GM23338 (cell line): ENCODE data around the gene C22orf23. TPM values are rescaled to one million over a fixed set of nuclear protein-coding genes. Genes with fewer than 3 reads are reported as not detected.

Experiments used
- ATAC-seq: fragments of 200-7000 bp; cut with Tn5 transposase; 3 replicates; pipeline ENCODE4 v1.9.1; 2020
- DNase-seq: peaks from one replicate; pipeline ENCODE4 v3.0.0-alpha.2; 2015; ENCODE audit warnings: low spot score
- H2AFZ ChIP-seq: fragments of 200-600 bp; sonication (generic); 2 replicates; pipeline ENCODE4 v1.8.0; 2016; ENCODE audit warnings: antibody characterized with exemption, mild to moderate bottlenecking, moderate library complexity
- H3F3A ChIP-seq: fragments of 200-600 bp; sonication (generic); replicated peaks from 2 replicates; pipeline ENCODE4 v1.8.0; 2017; ENCODE audit warnings: antibody characterized with exemption, mixed run types, low read depth
- H3K27ac ChIP-seq: fragments of 200-600 bp; sonication (generic); 2 replicates; pipeline ENCODE4 v1.6.1; 2016; ENCODE audit warnings: low read depth
- H3K27me3 ChIP-seq: fragments of 200-600 bp; sonication (generic); 2 replicates; pipeline ENCODE4 v1.8.0; 2016; ENCODE audit warnings: mild to moderate bottlenecking, mixed run types, moderate library complexity; ENCODE audit not compliant: insufficient read depth
- H3K36me3 ChIP-seq: fragments of 200-600 bp; sonication (generic); 2 replicates; pipeline ENCODE4 v1.8.0; 2016; ENCODE audit warnings: mild to moderate bottlenecking; ENCODE audit not compliant: insufficient read depth
- H3K4me1 ChIP-seq: fragments of 200-600 bp; sonication (generic); 2 replicates; pipeline ENCODE4 v1.8.0; 2016; ENCODE audit warnings: mild to moderate bottlenecking, moderate library complexity; ENCODE audit not compliant: insufficient read depth
- H3K4me2 ChIP-seq: fragments of 200-600 bp; sonication (generic); 2 replicates; pipeline ENCODE4 v1.7.1; 2017; ENCODE audit warnings: mixed run types
- H3K4me3 ChIP-seq: fragments of 200-600 bp; sonication (generic); 2 replicates; pipeline ENCODE4 v1.6.1; 2016; ENCODE audit warnings: mixed run types
- H3K79me2 ChIP-seq: fragments of 200-600 bp; sonication (generic); replicated peaks from 2 replicates; pipeline ENCODE4 v1.8.0; 2017; ENCODE audit warnings: mild to moderate bottlenecking; ENCODE audit not compliant: insufficient read depth
- H3K9me2 ChIP-seq: fragments of 200-600 bp; sonication (generic); 2 replicates; pipeline ENCODE4 v1.8.0; 2017; ENCODE audit not compliant: insufficient read depth
- H4K20me1 ChIP-seq: fragments of 200-600 bp; sonication (generic); replicated peaks from 2 replicates; pipeline ENCODE4 v1.8.0; 2017; ENCODE audit warnings: mild to moderate bottlenecking; ENCODE audit not compliant: insufficient read depth
- H3K27ac Mint-ChIP-seq: 2 replicates; pipeline ENCODE4 v1.8.0; 2020; ENCODE audit warnings: inconsistent platforms, mild to moderate bottlenecking, moderate library complexity, mixed read lengths
- H3K27me3 Mint-ChIP-seq: 3 replicates; pipeline ENCODE4 v1.8.0; 2022; ENCODE audit warnings: low read depth, mild to moderate bottlenecking, moderate library complexity, mixed read lengths, inconsistent platforms; ENCODE audit not compliant: insufficient read depth, poor library complexity
- H3K36me3 Mint-ChIP-seq: 3 replicates; pipeline ENCODE4 v1.8.0; 2021; ENCODE audit warnings: low read depth, mild to moderate bottlenecking, inconsistent platforms, moderate library complexity, mixed read lengths
- H3K4me1 Mint-ChIP-seq: 3 replicates; pipeline ENCODE4 v1.8.0; 2020; ENCODE audit warnings: mild to moderate bottlenecking, inconsistent platforms, mixed read lengths
- H3K4me3 Mint-ChIP-seq: 3 replicates; pipeline ENCODE4 v1.8.0; 2021; ENCODE audit warnings: moderate library complexity, mild to moderate bottlenecking, inconsistent platforms, mixed read lengths
- H3K9me3 Mint-ChIP-seq: 3 replicates; pipeline ENCODE4 v1.8.0; 2020; ENCODE audit warnings: moderate library complexity, mild to moderate bottlenecking, inconsistent platforms, mixed read lengths
- CREB1 ChIP-seq: fragments of 250-450 bp; sonication (Bioruptor Pico); IDR thresholded peaks from 2 replicates; pipeline ENCODE4 v1.5.0; 2020; ENCODE audit warnings: low read depth, mild to moderate bottlenecking, moderate library complexity
- EZH2 ChIP-seq: fragments of 200-600 bp; sonication (generic); IDR thresholded peaks from one replicate; pipeline ENCODE4 v1.8.0; 2017; ENCODE audit warnings: antibody characterized with exemption, mild to moderate bottlenecking, low read depth; ENCODE audit not compliant: unreplicated experiment
- EZH2phosphoT487 ChIP-seq: fragments of 200-600 bp; sonication (generic); IDR thresholded peaks from one replicate; pipeline ENCODE4 v1.8.1; 2018; ENCODE audit warnings: antibody characterized with exemption; ENCODE audit not compliant: unreplicated experiment
- JUNB ChIP-seq: IDR thresholded peaks from one replicate; pipeline ENCODE4 v1.6.1; 2016; ENCODE audit warnings: antibody characterized with exemption; ENCODE audit not compliant: unreplicated experiment
- NANOG ChIP-seq: IDR thresholded peaks from 2 replicates; pipeline ENCODE4 v1.6.1; 2016; ENCODE audit warnings: antibody characterized with exemption, borderline replicate concordance
- POLR2AphosphoS5 ChIP-seq: IDR thresholded peaks from 2 replicates; pipeline ENCODE4 v1.6.1; 2016; ENCODE audit warnings: antibody characterized with exemption, low read depth
- STAT1 ChIP-seq: IDR thresholded peaks from one replicate; pipeline ENCODE4 v1.6.1; 2016; ENCODE audit warnings: antibody characterized with exemption; ENCODE audit not compliant: unreplicated experiment
- ZNF114 ChIP-seq: fragments of 250-450 bp; sonication (Bioruptor Pico); IDR thresholded peaks from 2 replicates; pipeline ENCODE4 v1.5.0; 2020; ENCODE audit warnings: mild to moderate bottlenecking, moderate library complexity
- ZNF331 ChIP-seq: fragments of 250-450 bp; sonication (Bioruptor Pico); IDR thresholded peaks from 2 replicates; pipeline ENCODE4 v1.5.0; 2020; ENCODE audit warnings: low read depth, mild to moderate bottlenecking, moderate library complexity
- polyA plus RNA-seq: library from polyadenylated mRNA; unstranded; fragments of >200 nt; fragmentation: Nextera tagmentation; extraction: Ambion mirVana; gene quantifications from 2 replicates; pipeline ENCODE4 v1.2.1, GENCODE V29; 2016
- total RNA-seq: library from RNA; depleted of rRNA; stranded (reverse); fragments of >200 nt; shearing (Covaris generic); gene quantifications from 2 replicates; pipeline ENCODE4 v1.2.3, GENCODE V29; 2014
- TF ChIP-seq, protein P1 (sequence below), 2 experiments: fragments of 200-600 bp in 1 of 2; sonication (generic) in 1 of 2; conservative IDR thresholded peaks; 2 replicates each; pipeline versions ENCODE4 v1.5.1 to v1.6.1; 2016 to 2017; ENCODE audit warnings: antibody characterized with exemption in 2 of 2, low read depth in 2 of 2, mild to moderate bottlenecking in 2 of 2, moderate library complexity in 1 of 2
- TF ChIP-seq, protein P2 (sequence below): IDR thresholded peaks from one replicate; pipeline ENCODE4 v1.6.1; 2018; ENCODE audit warnings: antibody characterized with exemption; ENCODE audit not compliant: unreplicated experiment
- TF ChIP-seq, protein P3 (sequence below): IDR thresholded peaks from 2 replicates; pipeline ENCODE4 v1.6.1; 2016; ENCODE audit warnings: antibody characterized with exemption

Gene C22orf23
- total and polyA plus RNA-seq, 2 experiments from 2014 or later: 0.38 TPM; not detected in 1

DNA sequence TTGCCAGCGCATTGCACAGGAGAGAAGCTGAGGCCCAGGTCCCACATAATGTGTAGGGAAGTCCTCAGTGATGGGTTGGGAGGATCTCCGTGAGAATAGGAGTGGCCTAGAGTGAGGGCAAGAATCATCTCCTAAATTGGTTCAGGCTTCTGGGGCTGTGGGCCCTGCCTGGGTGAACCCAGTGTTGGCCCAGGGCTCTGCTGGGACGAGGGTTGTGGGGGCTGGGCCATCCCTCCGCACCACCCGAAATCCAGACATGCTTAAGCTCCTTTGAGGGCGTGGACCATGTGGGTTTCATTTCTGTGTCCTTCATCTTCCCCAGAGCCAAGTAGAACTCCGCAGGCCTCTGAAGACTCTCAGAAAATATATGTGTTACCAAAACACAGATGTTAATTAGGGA is 43.6 kb downstream of the C22orf23 start (continued):
- no peak for TF ChIP-seq ZNF114 (CRISPR knock-in tag)

DNA sequence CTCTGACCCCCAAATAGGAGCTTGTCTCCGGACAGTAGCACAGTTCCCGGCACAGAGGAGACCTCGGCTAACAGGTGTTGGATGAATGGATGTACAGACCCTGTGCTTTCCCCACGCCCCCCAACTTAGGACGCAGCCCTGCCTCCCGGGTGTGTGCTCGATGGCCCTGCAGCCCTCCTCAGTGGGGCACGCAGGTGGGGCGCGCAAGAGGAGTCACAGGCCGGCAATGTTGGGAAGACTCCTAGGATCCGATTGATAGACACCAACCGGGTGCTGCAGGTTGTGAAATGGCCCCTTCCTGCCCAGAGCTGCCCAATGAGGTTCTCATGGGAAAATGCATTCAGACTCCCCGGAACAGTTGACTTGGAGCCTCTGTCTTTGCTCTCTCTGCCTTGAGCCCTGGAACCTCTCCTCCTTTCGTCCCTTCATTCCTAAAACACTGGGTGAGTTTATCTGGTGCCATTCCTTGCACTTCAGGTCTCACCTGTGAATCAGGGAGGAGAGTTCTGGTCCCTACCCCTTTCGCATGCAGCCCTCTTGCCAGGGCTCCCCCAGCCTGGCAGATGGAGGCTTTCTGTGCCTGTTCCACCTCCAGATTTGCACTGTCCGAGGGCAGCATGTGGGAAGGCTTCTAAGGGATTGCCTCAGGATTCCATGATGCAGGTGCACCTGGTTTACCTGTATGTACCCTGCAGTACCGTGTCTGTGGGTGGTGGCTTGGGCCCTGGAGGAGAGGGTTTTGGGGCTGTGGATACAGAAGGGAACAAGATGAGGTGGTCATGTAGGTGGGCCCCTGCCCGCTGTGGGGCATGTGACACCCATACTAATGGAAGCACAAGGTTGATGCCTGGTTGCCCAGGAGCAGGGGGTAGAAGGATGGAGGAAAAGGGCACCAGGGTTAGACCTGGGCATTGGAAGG is 46.1 kb downstream of the C22orf23 start:
- H3K27ac ChIP-seq: no peak overlapping the region
- H3K4me2 ChIP-seq: peak overlapping the region; percentile 89
- Mint-ChIP-seq H3K4me1 (peaks cover 41% of the 10 kb centered on the region), H3K4me3 (peak overlapping the region; percentile 77), H3K27ac (no peak overlapping the region), H3K27me3 (peaks cover 12% of the 10 kb centered on the region), H3K9me3 (no peaks in the 10 kb centered on the region; the same call in 2 of the 3 replicates), H3K36me3 (peaks cover 4% of the 10 kb centered on the region; the same call in 1 of the 3 replicates)
- H3K79me2 ChIP-seq: no peaks in the 10 kb centered on the region; the same call in 1 of the 2 replicates
- no peaks in the 10 kb centered on the region for H3K36me3 ChIP-seq
- peaks cover 27% of the 10 kb centered on the region for H3K4me1 ChIP-seq
- H4K20me1 ChIP-seq: no peaks in the 10 kb centered on the region; the same call in 1 of the 2 replicates
- peak overlapping the region; percentile 75 for H3K4me3 ChIP-seq
- H3K27me3 ChIP-seq: no peaks in the 10 kb centered on the region
- H3F3A ChIP-seq: peaks cover 21% of the 10 kb centered on the region
- DNase-seq (peak; percentile 35), ATAC-seq (peak; percentile 3; the same call in 2 of the 3 replicates)
- H3K9me2 ChIP-seq: peaks cover 7% of the 10 kb centered on the region; the same call in 1 of the 2 replicates
- H2AFZ ChIP-seq: peak overlapping the region; percentile 59; the same call in 1 of the 2 replicates
- no peak for TF ChIP-seq EZH2
- no peak for TF ChIP-seq ZNF114 (CRISPR knock-in tag)
- no peak for TF ChIP-seq NANOG
- no peak for TF ChIP-seq POLR2AphosphoS5
- TF ChIP-seq, protein P1, sequence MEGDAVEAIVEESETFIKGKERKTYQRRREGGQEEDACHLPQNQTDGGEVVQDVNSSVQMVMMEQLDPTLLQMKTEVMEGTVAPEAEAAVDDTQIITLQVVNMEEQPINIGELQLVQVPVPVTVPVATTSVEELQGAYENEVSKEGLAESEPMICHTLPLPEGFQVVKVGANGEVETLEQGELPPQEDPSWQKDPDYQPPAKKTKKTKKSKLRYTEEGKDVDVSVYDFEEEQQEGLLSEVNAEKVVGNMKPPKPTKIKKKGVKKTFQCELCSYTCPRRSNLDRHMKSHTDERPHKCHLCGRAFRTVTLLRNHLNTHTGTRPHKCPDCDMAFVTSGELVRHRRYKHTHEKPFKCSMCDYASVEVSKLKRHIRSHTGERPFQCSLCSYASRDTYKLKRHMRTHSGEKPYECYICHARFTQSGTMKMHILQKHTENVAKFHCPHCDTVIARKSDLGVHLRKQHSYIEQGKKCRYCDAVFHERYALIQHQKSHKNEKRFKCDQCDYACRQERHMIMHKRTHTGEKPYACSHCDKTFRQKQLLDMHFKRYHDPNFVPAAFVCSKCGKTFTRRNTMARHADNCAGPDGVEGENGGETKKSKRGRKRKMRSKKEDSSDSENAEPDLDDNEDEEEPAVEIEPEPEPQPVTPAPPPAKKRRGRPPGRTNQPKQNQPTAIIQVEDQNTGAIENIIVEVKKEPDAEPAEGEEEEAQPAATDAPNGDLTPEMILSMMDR (conservative IDR thresholded peaks at IDR 0.05; ENCODE audit: low read depth in 2 of 2): no peak
- TF ChIP-seq EZH2phosphoT487: no peak
- no peak for TF ChIP-seq JUNB
- TF ChIP-seq, protein P2, sequence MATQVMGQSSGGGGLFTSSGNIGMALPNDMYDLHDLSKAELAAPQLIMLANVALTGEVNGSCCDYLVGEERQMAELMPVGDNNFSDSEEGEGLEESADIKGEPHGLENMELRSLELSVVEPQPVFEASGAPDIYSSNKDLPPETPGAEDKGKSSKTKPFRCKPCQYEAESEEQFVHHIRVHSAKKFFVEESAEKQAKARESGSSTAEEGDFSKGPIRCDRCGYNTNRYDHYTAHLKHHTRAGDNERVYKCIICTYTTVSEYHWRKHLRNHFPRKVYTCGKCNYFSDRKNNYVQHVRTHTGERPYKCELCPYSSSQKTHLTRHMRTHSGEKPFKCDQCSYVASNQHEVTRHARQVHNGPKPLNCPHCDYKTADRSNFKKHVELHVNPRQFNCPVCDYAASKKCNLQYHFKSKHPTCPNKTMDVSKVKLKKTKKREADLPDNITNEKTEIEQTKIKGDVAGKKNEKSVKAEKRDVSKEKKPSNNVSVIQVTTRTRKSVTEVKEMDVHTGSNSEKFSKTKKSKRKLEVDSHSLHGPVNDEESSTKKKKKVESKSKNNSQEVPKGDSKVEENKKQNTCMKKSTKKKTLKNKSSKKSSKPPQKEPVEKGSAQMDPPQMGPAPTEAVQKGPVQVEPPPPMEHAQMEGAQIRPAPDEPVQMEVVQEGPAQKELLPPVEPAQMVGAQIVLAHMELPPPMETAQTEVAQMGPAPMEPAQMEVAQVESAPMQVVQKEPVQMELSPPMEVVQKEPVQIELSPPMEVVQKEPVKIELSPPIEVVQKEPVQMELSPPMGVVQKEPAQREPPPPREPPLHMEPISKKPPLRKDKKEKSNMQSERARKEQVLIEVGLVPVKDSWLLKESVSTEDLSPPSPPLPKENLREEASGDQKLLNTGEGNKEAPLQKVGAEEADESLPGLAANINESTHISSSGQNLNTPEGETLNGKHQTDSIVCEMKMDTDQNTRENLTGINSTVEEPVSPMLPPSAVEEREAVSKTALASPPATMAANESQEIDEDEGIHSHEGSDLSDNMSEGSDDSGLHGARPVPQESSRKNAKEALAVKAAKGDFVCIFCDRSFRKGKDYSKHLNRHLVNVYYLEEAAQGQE: no peak
- TF ChIP-seq, protein P3, sequence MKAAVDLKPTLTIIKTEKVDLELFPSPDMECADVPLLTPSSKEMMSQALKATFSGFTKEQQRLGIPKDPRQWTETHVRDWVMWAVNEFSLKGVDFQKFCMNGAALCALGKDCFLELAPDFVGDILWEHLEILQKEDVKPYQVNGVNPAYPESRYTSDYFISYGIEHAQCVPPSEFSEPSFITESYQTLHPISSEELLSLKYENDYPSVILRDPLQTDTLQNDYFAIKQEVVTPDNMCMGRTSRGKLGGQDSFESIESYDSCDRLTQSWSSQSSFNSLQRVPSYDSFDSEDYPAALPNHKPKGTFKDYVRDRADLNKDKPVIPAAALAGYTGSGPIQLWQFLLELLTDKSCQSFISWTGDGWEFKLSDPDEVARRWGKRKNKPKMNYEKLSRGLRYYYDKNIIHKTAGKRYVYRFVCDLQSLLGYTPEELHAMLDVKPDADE: no peak
- TF ChIP-seq ZNF331: no peak
- no peak for TF ChIP-seq STAT1
- no peak for TF ChIP-seq CREB1 (CRISPR knock-in tag)
